ENCODE results near the gene HES1.

Gene HES1

GRCh38 chr3:194162070-194162678 lies 26.2 kb downstream of the HES1 start:
- H3K27ac ChIP-seq, result peak overlapping the region; percentile 73
- DNase-seq (ENCODE audit: low read depth, low spot score), result no peak
- H3K4me3 ChIP-seq, result peak overlapping the region; percentile 57
- no peak overlapping the region for H3K9ac ChIP-seq (ENCODE audit: insufficient read length)
- TF ChIP-seq FOXP2 (optimal IDR thresholded peaks at IDR 0.05; ENCODE audit: control extremely low read depth, extremely low read length, insufficient read depth) (no peak), POLR2AphosphoS5 (IDR thresholded peaks at IDR 0.05; ENCODE audit: borderline replicate concordance, low read depth, low read length) (no peak), EZH2 (IDR thresholded peaks at IDR 0.05) (no peak)
- H3K9me3 ChIP-seq (ENCODE audit: low read depth, low read length), result no peaks in the 10 kb centered on the region
- no peaks in the 10 kb centered on the region for H3K36me3 ChIP-seq (ENCODE audit: insufficient read depth, low read length)

- Histone ChIP-seq H3K27ac (peak overlapping the region; percentile 73), H3K9me3 (ENCODE audit: low read depth, low read length) (no peaks in the 10 kb centered on the region), H3K36me3 (ENCODE audit: insufficient read depth, low read length) (no peaks in the 10 kb centered on the region), H3K9ac (ENCODE audit: insufficient read length) (no peak overlapping the region), H3K4me3 (peak overlapping the region; percentile 57)
- no peak for DNase-seq (ENCODE audit: low read depth, low spot score)
- TF ChIP-seq FOXP2 (optimal IDR thresholded peaks at IDR 0.05; ENCODE audit: control extremely low read depth, extremely low read length, insufficient read depth), result no peak
- no peak for TF ChIP-seq EZH2 (IDR thresholded peaks at IDR 0.05)
- no peak for TF ChIP-seq POLR2AphosphoS5 (IDR thresholded peaks at IDR 0.05; ENCODE audit: borderline replicate concordance, low read depth, low read length)
Measured at GRCh38 chr3:194162817-194163584, 27.1 kb downstream of the HES1 start.

- Histone ChIP-seq H3K36me3 (ENCODE audit: insufficient read depth, low read length) (no peaks in the 10 kb centered on the region), H3K4me3 (no peak overlapping the region), H3K9me3 (ENCODE audit: low read depth, low read length) (no peaks in the 10 kb centered on the region), H3K27ac (no peak overlapping the region), H3K9ac (ENCODE audit: insufficient read length) (no peak overlapping the region)
- TF ChIP-seq EZH2 (IDR thresholded peaks at IDR 0.05), result no peak
- TF ChIP-seq FOXP2 (optimal IDR thresholded peaks at IDR 0.05; ENCODE audit: control extremely low read depth, extremely low read length, insufficient read depth), result no peak
- no peak for TF ChIP-seq POLR2AphosphoS5 (IDR thresholded peaks at IDR 0.05; ENCODE audit: borderline replicate concordance, low read depth, low read length)
- DNase-seq (ENCODE audit: low read depth, low spot score), result no peak
Measured at GRCh38 chr3:194163697-194164096, 27.7 kb downstream of the HES1 start.

GRCh38 chr3:194164861-194165260 lies 28.9 kb downstream of the HES1 start:
- Histone ChIP-seq H3K4me3 (no peak overlapping the region), H3K9me3 (ENCODE audit: low read depth, low read length) (no peaks in the 10 kb centered on the region), H3K27ac (no peak overlapping the region), H3K9ac (ENCODE audit: insufficient read length) (no peak overlapping the region), H3K36me3 (ENCODE audit: insufficient read depth, low read length) (no peaks in the 10 kb centered on the region)
- TF ChIP-seq POLR2AphosphoS5 (IDR thresholded peaks at IDR 0.05; ENCODE audit: borderline replicate concordance, low read depth, low read length) (no peak), EZH2 (IDR thresholded peaks at IDR 0.05) (no peak), FOXP2 (optimal IDR thresholded peaks at IDR 0.05; ENCODE audit: control extremely low read depth, extremely low read length, insufficient read depth) (no peak)
- DNase-seq (ENCODE audit: low read depth, low spot score), result no peak

GRCh38 chr3:194165271-194166018 lies 29.5 kb downstream of the HES1 start:
- no peak for DNase-seq (ENCODE audit: low read depth, low spot score)
- TF ChIP-seq POLR2AphosphoS5 (IDR thresholded peaks at IDR 0.05; ENCODE audit: borderline replicate concordance, low read depth, low read length) (no peak), EZH2 (IDR thresholded peaks at IDR 0.05) (no peak), FOXP2 (optimal IDR thresholded peaks at IDR 0.05; ENCODE audit: control extremely low read depth, extremely low read length, insufficient read depth) (no peak)

GRCh38 chr3:194166682-194167479 lies 30.9 kb downstream of the HES1 start:
- no peak overlapping the region for H3K4me3 ChIP-seq
- H3K9ac ChIP-seq (ENCODE audit: insufficient read length), result peak overlapping the region; percentile 4
- H3K9me3 ChIP-seq (ENCODE audit: low read depth, low read length), result no peaks in the 10 kb centered on the region
- DNase-seq (ENCODE audit: low read depth, low spot score), result no peak
- H3K36me3 ChIP-seq (ENCODE audit: insufficient read depth, low read length), result no peaks in the 10 kb centered on the region
- no peak for TF ChIP-seq EZH2 (IDR thresholded peaks at IDR 0.05)
- TF ChIP-seq POLR2AphosphoS5 (IDR thresholded peaks at IDR 0.05; ENCODE audit: borderline replicate concordance, low read depth, low read length), result no peak
- TF ChIP-seq FOXP2 (optimal IDR thresholded peaks at IDR 0.05; ENCODE audit: control extremely low read depth, extremely low read length, insufficient read depth), result no peak
- H3K27ac ChIP-seq, result peak overlapping the region; percentile 37

More at GRCh38 chr3:194165271-194166018, 29.5 kb downstream of the HES1 start:
- Histone ChIP-seq H3K9me3 (ENCODE audit: low read depth, low read length) (no peaks in the 10 kb centered on the region), H3K27ac (peak overlapping the region; percentile 37; the same call in 1 of the 2 replicates), H3K9ac (ENCODE audit: insufficient read length) (no peak overlapping the region), H3K4me3 (no peak overlapping the region), H3K36me3 (ENCODE audit: insufficient read depth, low read length) (no peaks in the 10 kb centered on the region)

- Histone ChIP-seq H3K4me3 (no peak overlapping the region), H3K36me3 (ENCODE audit: insufficient read depth, low read length) (no peaks in the 10 kb centered on the region), H3K9me3 (ENCODE audit: low read depth, low read length) (no peaks in the 10 kb centered on the region), H3K27ac (peak overlapping the region; percentile 4; the same call in 1 of the 2 replicates), H3K9ac (ENCODE audit: insufficient read length) (no peak overlapping the region)
- TF ChIP-seq EZH2 (IDR thresholded peaks at IDR 0.05) (no peak), FOXP2 (optimal IDR thresholded peaks at IDR 0.05; ENCODE audit: control extremely low read depth, extremely low read length, insufficient read depth) (no peak), POLR2AphosphoS5 (IDR thresholded peaks at IDR 0.05; ENCODE audit: borderline replicate concordance, low read depth, low read length) (no peak)
- no peak for DNase-seq (ENCODE audit: low read depth, low spot score)
Measured at GRCh38 chr3:194167480-194168282, 31.7 kb downstream of the HES1 start.

Data from SK-N-MC (cell line).